Daoy (cell line): ENCODE data around the gene CDKN2D. TPM values are rescaled to one million over a fixed set of nuclear protein-coding genes. Genes with fewer than 3 reads are reported as not detected.
A peak's percentile ranks its signal among the peaks of the same experiment; 100 is the strongest.

Experiments used
- DNase-seq: peaks from one replicate; pipeline ENCODE4 v3.0.0-alpha.2; 2015; ENCODE audit warnings: low read depth
- total RNA-seq: library from RNA; depleted of rRNA; stranded (reverse); fragments of >200 nt; shearing (Covaris generic); gene quantifications from 2 replicates; pipeline ENCODE4 v1.2.3, GENCODE V29; 2014; rRNA removed

Gene CDKN2D
- total RNA-seq, 1 experiment from 2014 or later = 3.0 TPM

- DNase-seq = no peak
Observed at GRCh38 chr19:10520652-10521318, 48.0 kb downstream of the CDKN2D start.

- DNase-seq = no peak
Observed at GRCh38 chr19:10519421-10519820, 49.4 kb downstream of the CDKN2D start.

GRCh38 chr19:10518444-10519361 lies 50.1 kb downstream of the CDKN2D start:
- no peak for DNase-seq

- peak; percentile 58 for DNase-seq
Observed at GRCh38 chr19:10517760-10518443, 50.9 kb downstream of the CDKN2D start.

GRCh38 chr19:10517361-10517759 lies 51.4 kb downstream of the CDKN2D start, which contains the start of gene S1PR5:
Gene S1PR5 (minus strand): TSS chr19:10517447. CDS start chr19:10515011, 2,436 bp downstream.
- DNase-seq = peak; percentile 38

- DNase-seq = peak; percentile 45
Observed at GRCh38 chr19:10516671-10517286, 52.0 kb downstream of the CDKN2D start.

Other genes with a start within 250 kb of the CDKN2D start
- gene RAVER1, start 235.4 kb downstream of the CDKN2D start, total RNA-seq = 14.4 and 26.2 TPM in 2 replicates
- 1.4 and 5.4 TPM in 2 replicates for gene ICAM3, start 229.4 kb downstream of the CDKN2D start, total RNA-seq
- 39.2 and 46.6 TPM in 2 replicates for gene TYK2, start 188.4 kb downstream of the CDKN2D start, total RNA-seq
- 361 and 401 TPM in 2 replicates for gene CDC37, start 165.4 kb downstream of the CDKN2D start, total RNA-seq
- gene PDE4A, start 148.4 kb downstream of the CDKN2D start, total RNA-seq = 0.69 and 2.3 TPM in 2 replicates
- gene KEAP1, start 65.6 kb downstream of the CDKN2D start, total RNA-seq = 92.3 and 99.8 TPM in 2 replicates
- gene S1PR5, start 51.5 kb downstream of the CDKN2D start, total RNA-seq = 0.24 and 2.2 TPM in 2 replicates
- 18.1 and 51.4 TPM in 2 replicates for gene ATG4D, start 25.1 kb downstream of the CDKN2D start, total RNA-seq
- gene KRI1, start 3.0 kb downstream of the CDKN2D start, total RNA-seq = 22.0 and 30.9 TPM in 2 replicates
- gene AP1M2, start 18.3 kb upstream of the CDKN2D start, total RNA-seq = 2.7 and 12.2 TPM in 2 replicates
- gene SLC44A2, start 56.6 kb upstream of the CDKN2D start, total RNA-seq = 10.0 and 19.1 TPM in 2 replicates
- gene ILF3, start 85.4 kb upstream of the CDKN2D start, total RNA-seq = 164 and 195 TPM in 2 replicates
- gene QTRT1, start 132.5 kb upstream of the CDKN2D start, total RNA-seq = 37.1 and 42.3 TPM in 2 replicates
- 41.2 and 52.8 TPM in 2 replicates for gene DNM2, start 149.1 kb upstream of the CDKN2D start, total RNA-seq